BLaER1 (cell line): ENCODE measurements around the gene GTF2IRD1.
"Not testable (repeated sequence)": the region's sequence is repeated elsewhere in the genome, so short reads cannot be mapped to it uniquely, and the experiment has no call there.

Source experiments
- H3K27ac ChIP-seq: shearing (Covaris generic); formaldehyde crosslinking; 2 replicates; pipeline ENCODE4 v1.8.1; 2022
- H3K27me3 ChIP-seq: shearing (Covaris generic); formaldehyde crosslinking; 2 replicates; pipeline ENCODE4 v1.8.1; 2022
- H3K36me3 ChIP-seq: shearing (Covaris generic); formaldehyde crosslinking; 2 replicates; pipeline ENCODE4 v1.8.1; 2022
- H3K4me1 ChIP-seq: shearing (Covaris generic); formaldehyde crosslinking; 2 replicates; pipeline ENCODE4 v1.8.1; 2022
- H3K4me2 ChIP-seq: shearing (Covaris generic); formaldehyde crosslinking; 2 replicates; pipeline ENCODE4 v1.8.1; 2022
- H3K4me3 ChIP-seq: shearing (Covaris generic); formaldehyde crosslinking; 2 replicates; pipeline ENCODE4 v1.8.1; 2022
- H3K9ac ChIP-seq: shearing (Covaris generic); formaldehyde crosslinking; 2 replicates; pipeline ENCODE4 v1.8.1; 2022
- H3K9me3 ChIP-seq: shearing (Covaris generic); formaldehyde crosslinking; 2 replicates; pipeline ENCODE4 v1.8.1; 2022
- H4K20me1 ChIP-seq: shearing (Covaris generic); formaldehyde crosslinking; 2 replicates; pipeline ENCODE4 v1.8.1; 2022
- Cebpa-rat ChIP-seq: shearing (Covaris generic); IDR thresholded peaks from 2 replicates; pipeline ENCODE4 v1.8.1; 2022

The GTF2IRD1 gene

DNA sequence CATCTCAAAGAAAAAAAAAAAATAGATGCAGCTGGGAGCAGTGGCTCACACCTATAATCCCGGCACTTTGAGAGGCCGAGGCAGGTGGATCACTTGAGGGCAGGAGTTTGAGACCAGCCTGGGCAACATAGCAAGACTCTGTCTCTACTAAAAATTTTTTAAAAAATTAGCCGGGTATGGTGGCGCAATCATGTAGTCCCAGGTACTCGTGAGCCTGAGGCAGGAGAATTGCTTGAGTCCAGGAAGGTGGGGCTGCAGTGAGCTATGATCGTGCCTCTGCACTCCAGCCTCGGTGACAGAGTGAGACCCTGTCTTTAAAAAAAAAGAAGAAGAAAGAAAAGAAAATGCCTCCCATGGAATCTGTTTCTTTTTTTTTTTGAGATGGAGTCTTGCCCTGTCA is 31.9 kb downstream of the GTF2IRD1 start:
- no peaks in the 10 kb centered on the region for H3K27me3 ChIP-seq
- no peak overlapping the region for H3K27ac ChIP-seq
- peaks cover 44% of the 10 kb centered on the region for H3K4me1 ChIP-seq
- H3K9me3 ChIP-seq, result no peaks in the 10 kb centered on the region
- H3K4me2 ChIP-seq, result no peak overlapping the region
- TF ChIP-seq Cebpa-rat, result no peak
- H3K4me3 ChIP-seq, result no peak overlapping the region
- H3K9ac ChIP-seq, result no peak overlapping the region
- 0 out of 2 replicates have a peak, but pooled peaks cover 16% of the 10 kb centered on the region for H3K36me3 ChIP-seq
- H4K20me1 ChIP-seq, result peaks cover 90% of the 10 kb centered on the region

DNA sequence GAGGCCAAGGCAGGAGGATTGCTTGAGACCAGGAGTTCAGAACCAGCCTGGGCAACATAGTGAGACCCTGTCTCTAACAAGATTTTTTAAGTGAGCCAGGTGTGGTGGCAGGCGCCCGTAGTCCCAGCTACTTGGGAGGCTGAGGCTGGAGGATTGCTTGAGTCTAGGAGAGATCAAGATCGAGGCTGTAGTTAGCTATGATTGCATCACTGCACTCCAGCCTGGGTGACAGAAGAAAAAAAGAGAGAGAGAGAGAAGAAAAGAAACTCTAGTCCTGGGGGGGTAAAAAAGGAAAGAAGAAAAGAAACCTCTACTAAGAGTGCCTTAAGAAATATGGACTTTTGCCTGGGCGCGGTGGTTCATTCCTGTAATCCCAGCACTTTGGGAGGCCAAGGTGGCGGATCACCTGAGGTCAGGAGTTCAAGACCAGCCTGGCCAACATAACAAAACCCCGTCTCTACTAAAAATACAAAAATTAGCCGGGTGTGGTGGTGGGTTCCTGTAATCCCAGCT is 34.9 kb downstream of the GTF2IRD1 start:
- not testable (repeated sequence) for H3K4me3 ChIP-seq, H3K27ac ChIP-seq, H3K4me2 ChIP-seq, H3K27me3 ChIP-seq, H3K9ac ChIP-seq
- Histone ChIP-seq H3K36me3 (peaks cover 42% of the 10 kb centered on the region), H3K9me3 (peaks cover 15% of the 10 kb centered on the region), H3K4me1 (peaks cover 18% of the 10 kb centered on the region), H4K20me1 (peaks cover 72% of the 10 kb centered on the region)

DNA sequence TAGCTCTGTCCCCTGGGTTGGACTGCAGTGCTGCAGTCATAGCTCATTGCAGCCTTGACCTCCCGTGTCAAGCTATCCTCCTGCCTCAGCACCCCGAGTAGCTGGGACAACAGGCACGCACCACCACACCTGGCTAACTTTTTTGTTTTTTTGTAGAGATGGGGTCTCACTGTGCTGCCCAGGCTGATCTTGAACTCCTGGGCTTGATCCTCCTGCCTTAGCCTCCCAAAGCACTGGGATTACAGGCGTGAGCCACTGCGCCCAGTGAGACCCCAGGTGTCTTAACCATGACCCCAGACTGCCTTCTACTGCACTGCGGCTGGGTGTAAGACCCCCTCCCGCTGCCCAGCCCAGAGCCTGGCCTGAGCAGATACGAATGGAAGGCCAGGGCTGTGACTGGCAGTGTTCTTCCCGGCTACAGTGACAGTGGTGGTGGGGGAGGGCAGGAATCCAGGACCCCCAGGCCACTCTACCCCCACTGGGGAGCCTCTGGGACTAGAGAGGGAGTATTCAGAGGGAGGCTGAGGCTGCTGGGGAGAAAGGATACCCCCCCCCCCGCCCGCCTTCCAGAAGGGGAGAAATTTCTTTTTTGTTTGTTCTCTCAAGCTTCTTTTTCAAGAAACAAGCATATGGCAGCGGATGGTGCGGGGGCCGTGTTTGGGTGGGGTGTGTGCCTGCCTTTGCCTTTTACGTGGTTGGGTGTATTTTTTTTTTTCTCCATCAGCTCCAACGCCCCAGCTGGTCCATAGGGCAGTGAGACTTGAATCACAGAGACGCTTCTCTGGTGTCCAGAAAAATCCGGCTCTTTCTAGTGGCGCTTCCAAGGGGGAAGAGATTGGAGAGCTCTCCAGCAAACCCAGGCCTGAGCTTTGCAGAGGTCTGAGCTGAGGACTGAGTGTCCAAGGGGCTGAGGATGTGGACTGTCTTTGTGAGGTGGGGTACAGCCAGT is 36.6 kb downstream of the GTF2IRD1 start:
- Histone ChIP-seq H3K4me3 (no peak overlapping the region), H3K9ac (no peak overlapping the region), H3K27me3 (no peaks in the 10 kb centered on the region), H3K4me2 (no peak overlapping the region), H3K27ac (no peak overlapping the region), H3K36me3 (peaks cover 34% of the 10 kb centered on the region), H4K20me1 (peaks cover 72% of the 10 kb centered on the region), H3K9me3 (peaks cover 15% of the 10 kb centered on the region), H3K4me1 (peaks cover 27% of the 10 kb centered on the region)
- TF ChIP-seq Cebpa-rat, result no peak

DNA sequence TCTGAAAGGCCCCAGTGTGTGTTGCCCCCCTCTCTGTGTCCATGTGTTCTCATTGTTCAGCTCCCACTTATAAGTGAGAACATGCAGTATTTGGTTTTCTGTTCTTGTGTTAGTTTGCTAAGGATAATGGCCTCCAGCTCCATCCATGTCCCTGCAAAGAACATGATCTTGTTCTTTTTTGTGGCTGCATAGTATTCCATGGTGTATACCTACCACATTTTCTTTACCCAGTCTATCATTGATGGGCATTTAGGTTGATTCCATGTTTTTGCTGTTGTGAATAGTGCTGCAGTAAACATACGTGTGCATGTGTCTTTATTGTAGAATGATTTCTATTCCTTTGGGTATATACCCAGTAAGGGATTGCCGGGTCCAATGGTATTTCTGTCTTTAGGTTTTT is 37.8 kb downstream of the GTF2IRD1 start:
- H4K20me1 ChIP-seq, result peaks cover 72% of the 10 kb centered on the region
- peaks cover 41% of the 10 kb centered on the region for H3K36me3 ChIP-seq
- H3K27me3 ChIP-seq, H3K4me3 ChIP-seq, H3K27ac ChIP-seq, H3K9ac ChIP-seq, H3K4me2 ChIP-seq: not testable (repeated sequence)
- peaks cover 21% of the 10 kb centered on the region for H3K4me1 ChIP-seq
- peaks cover 15% of the 10 kb centered on the region for H3K9me3 ChIP-seq

DNA sequence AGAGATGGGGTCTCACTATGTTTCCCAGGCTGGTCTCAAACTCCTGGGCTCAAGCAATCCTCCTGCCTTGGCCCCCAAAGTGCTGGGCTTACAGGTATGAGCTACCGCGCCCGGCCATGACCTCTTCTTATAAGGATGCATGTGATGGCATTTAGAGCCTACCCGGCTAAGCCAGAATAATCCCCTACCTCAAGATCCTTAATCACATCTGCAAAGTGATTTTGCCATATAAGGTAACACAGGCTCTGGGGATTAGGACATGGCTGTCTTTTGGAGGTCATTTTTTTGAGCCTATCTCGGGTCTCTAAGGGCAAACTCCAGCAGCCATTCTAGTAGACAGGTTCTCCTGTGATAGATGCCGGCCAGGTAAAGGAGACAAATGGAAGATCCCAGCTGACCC is 39.6 kb downstream of the GTF2IRD1 start:
- no peak overlapping the region for H3K4me2 ChIP-seq
- peaks cover 21% of the 10 kb centered on the region for H3K4me1 ChIP-seq
- H3K9me3 ChIP-seq, result peaks cover 15% of the 10 kb centered on the region
- no peak overlapping the region for H3K9ac ChIP-seq
- H3K4me3 ChIP-seq, result no peak overlapping the region
- peaks cover 51% of the 10 kb centered on the region for H3K36me3 ChIP-seq
- H3K27me3 ChIP-seq, result no peaks in the 10 kb centered on the region
- H3K27ac ChIP-seq, result no peak overlapping the region
- H4K20me1 ChIP-seq, result peaks cover 72% of the 10 kb centered on the region
- TF ChIP-seq Cebpa-rat, result no peak

DNA sequence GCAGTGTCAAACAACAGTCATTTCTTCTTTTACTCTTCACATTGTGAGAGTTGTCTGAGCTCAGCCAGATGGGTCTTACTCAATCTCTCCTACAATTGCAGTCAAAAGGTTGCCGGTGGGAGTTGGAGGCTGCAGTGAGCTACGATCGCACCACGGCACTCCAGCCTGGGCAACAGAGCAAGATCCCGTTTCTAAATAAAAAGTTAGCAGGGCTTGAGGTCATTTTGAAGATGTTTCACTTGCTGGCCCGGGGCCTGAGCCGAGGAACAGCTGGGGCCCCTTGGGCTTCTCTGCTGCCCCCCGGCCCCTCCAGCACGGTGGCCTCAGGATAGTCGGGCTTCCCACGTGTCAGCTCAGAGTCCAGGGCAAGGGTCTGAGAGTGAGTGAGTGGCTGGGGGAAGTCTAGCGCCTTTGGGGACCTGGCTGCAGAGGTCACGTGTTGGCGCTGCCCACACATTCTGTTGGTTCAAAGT is 40.4 kb downstream of the GTF2IRD1 start:
- Histone ChIP-seq H3K4me2 (no peak overlapping the region), H4K20me1 (peaks cover 74% of the 10 kb centered on the region), H3K9me3 (peaks cover 15% of the 10 kb centered on the region), H3K36me3 (peaks cover 54% of the 10 kb centered on the region), H3K4me1 (peaks cover 24% of the 10 kb centered on the region), H3K27ac (no peak overlapping the region), H3K9ac (no peak overlapping the region), H3K27me3 (no peaks in the 10 kb centered on the region), H3K4me3 (no peak overlapping the region)
- TF ChIP-seq Cebpa-rat, result no peak

DNA sequence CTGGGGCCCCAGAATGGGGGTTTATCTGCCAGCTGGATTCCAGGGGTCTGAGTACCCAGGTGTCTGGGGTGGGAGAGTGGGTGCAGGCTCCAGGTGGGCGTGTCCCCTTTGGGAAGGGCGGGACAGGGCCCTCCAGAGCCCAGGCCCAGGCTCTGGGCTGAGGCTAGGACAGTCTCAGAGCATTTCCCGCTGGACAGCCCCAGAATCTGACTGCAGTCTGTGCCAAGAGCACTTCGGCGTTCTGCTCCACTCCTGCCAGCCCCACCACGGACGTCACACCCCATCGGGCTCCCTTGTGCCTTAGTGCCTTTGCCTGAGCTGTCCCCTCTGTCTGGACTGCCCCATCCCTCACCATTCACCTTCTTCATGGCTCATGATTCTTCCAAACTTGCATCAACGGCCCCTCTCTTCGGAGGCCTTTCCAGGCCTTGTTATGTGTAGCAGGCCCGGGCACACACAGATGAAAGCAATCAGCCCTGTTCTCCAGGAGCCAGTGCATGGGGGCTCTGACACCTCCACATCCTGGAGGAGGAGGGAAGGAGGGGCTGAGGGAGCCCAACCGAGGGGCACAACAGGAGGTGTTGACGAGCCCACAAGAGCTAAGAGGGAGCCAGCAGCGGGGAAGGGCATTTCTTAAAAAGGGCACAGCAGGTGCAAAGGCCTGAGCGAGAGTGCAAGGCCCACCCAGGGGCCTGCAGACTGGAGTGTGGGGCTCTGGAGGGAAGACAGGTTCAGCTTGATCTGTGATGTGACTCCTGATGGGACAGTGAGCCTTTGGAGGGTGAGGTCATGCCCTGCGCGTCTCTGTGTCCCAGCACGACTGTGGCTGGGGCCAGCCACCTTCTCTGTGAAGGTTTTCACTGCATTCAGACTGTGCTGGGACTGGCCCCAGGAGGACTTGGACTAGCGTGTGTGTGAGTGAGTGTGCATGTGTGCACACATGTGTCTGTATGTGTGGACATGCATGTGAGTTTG is 41.7 kb downstream of the GTF2IRD1 start:
- Histone ChIP-seq H3K36me3 (peaks cover 56% of the 10 kb centered on the region), H3K9me3 (peaks cover 15% of the 10 kb centered on the region), H3K27ac (no peak overlapping the region), H3K4me1 (peaks cover 37% of the 10 kb centered on the region), H3K9ac (0 out of 2 replicates have a peak overlapping the region, but pooled peaks have one; percentile 36), H3K4me3 (no peak overlapping the region), H4K20me1 (peaks cover 79% of the 10 kb centered on the region), H3K27me3 (no peaks in the 10 kb centered on the region), H3K4me2 (no peak overlapping the region)
- no peak for TF ChIP-seq Cebpa-rat

DNA sequence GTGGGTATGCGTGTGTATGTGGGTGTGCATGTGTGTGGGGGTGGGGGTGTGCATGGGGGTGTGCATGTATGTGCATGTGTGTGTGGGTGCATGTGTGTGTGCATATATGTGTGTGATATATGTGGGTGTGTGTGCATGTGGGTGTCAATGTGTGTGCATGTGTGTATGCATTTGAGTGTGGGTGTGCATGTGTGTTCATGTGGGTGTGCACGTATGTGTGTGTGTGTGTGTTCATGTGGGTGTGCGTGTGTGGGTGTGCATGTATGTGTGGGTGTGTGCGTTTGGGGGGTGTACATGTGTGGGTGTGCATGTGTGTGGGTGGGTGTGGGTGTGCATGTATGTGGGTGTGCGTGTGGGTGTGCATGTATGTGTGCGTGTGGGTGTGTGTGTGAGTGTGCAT is 42.6 kb downstream of the GTF2IRD1 start:
- Histone ChIP-seq H3K9me3 (peaks cover 15% of the 10 kb centered on the region), H3K9ac (no peak overlapping the region), H4K20me1 (peaks cover 88% of the 10 kb centered on the region), H3K4me2 (no peak overlapping the region), H3K27me3 (no peaks in the 10 kb centered on the region), H3K36me3 (peaks cover 50% of the 10 kb centered on the region), H3K27ac (no peak overlapping the region), H3K4me1 (peaks cover 45% of the 10 kb centered on the region), H3K4me3 (no peak overlapping the region)
- no peak for TF ChIP-seq Cebpa-rat

DNA sequence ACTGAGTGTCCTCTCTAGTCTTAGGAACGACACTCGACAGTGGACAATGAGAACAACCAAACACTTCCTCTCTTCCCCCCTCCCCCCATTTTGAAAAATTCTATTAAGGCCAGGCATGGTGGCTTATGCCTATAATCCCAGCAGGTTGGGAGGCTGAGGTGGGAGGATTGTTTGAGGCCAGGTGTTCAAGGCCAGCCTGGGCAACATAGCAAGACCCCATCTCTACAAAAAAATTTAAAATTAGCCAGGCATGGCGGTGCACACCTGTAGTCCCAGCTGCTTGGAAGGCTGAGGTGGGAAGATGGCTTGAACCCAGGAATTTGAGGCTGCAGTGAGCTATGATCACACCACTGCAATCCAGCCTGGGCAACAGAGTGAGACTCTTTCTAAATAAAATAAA is 43.1 kb downstream of the GTF2IRD1 start:
- Histone ChIP-seq H3K36me3 (peaks cover 45% of the 10 kb centered on the region), H4K20me1 (peaks cover 93% of the 10 kb centered on the region), H3K4me1 (peaks cover 45% of the 10 kb centered on the region), H3K9me3 (peaks cover 12% of the 10 kb centered on the region)
- not testable (repeated sequence) for H3K27ac ChIP-seq, H3K27me3 ChIP-seq, H3K9ac ChIP-seq, H3K4me3 ChIP-seq, H3K4me2 ChIP-seq
